ENCODE results near the gene CEP97. TPM values are rescaled to one million over a fixed set of nuclear protein-coding genes. Genes with fewer than 3 reads are reported as not detected.

CEP97 gene
- polyA plus RNA-seq, 1 of the 3 experiments (the other 2 are of a cell fraction), result 1.3 TPM

GRCh38 chr3:101816215-101817149 lies 92.1 kb downstream of the CEP97 start:
- ChIA-PET CTCF (interaction anchor here (0.7 to 2.6 kb wide), 7 partner anchors 8 to 719 kb away, joined by 3 to 18 read pairs (median 8); no protein-coding TSS in a partner anchor), POLR2A (no interaction called here)
- Histone ChIP-seq H3K4me2 (no peak overlapping the region), H3K36me3 (replicated peaks in 1 of 2; ENCODE audit: control insufficient read depth in 1 of 2, insufficient read depth in 2 of 2, low read length in 1 of 2) (peaks cover 22 to 25% of the 10 kb centered on the region in 2 experiments), H3K9me2 (no peaks in the 10 kb centered on the region), H2AFZ (ENCODE audit: low read depth) (no peak overlapping the region), H4K20me1 (ENCODE audit: insufficient read depth) (no peaks in the 10 kb centered on the region), H3K4me3 (ENCODE audit: low read depth in 2 of 2, low read length in 1 of 2) (no peak overlapping the region), H3K27me3 (ENCODE audit: insufficient read depth) (no peaks in the 10 kb centered on the region), H3F3A (replicated peaks; ENCODE audit: insufficient read depth) (no peaks in the 10 kb centered on the region), H3K9me3 (no peaks in the 10 kb centered on the region), H3K9ac (no peak overlapping the region), H3K79me2 (ENCODE audit: insufficient read depth) (no peaks in the 10 kb centered on the region), H3K27ac (ENCODE audit: low read depth in 2 of 2, low read length in 1 of 2) (peak overlapping the region in 1 of 2 experiments; percentile 16; a peak in 2 of 4 replicates), H3K4me1 (ENCODE audit: control insufficient read depth in 1 of 2, insufficient read depth in 2 of 2, low read depth in 1 of 2, low read length in 1 of 2) (peaks cover 0 to 3% of the 10 kb centered on the region in 2 experiments; a peak in 3 of 4 replicates)
- 95% methylated on average over 4 of the region's 4 CpGs for WGBS (ENCODE audit: low lambda C conversion rate)
- TF ChIP-seq FOSL2 (IDR thresholded peaks at IDR 0.05; ENCODE audit: borderline replicate concordance, low read depth) (no peak), TCF12 (IDR thresholded peaks at IDR 0.05) (no peak), EZH2phosphoT487 (IDR thresholded peaks at IDR 0.05; ENCODE audit: borderline replicate concordance, low read depth) (no peak), CHD2 (IDR thresholded peaks at IDR 0.05; ENCODE audit: low read length, partially characterized antibody) (no peak), USF1 (IDR thresholded peaks at IDR 0.05; ENCODE audit: borderline replicate concordance, low read depth) (no peak), NRF1 (IDR thresholded peaks at IDR 0.05; ENCODE audit: low read depth, low read length) (no peak), JUND (IDR thresholded peaks at IDR 0.05) (no peak), YY1 (IDR thresholded peaks at IDR 0.05; ENCODE audit: low read depth) (no peak), FOXM1 (IDR thresholded peaks at IDR 0.05; ENCODE audit: low read depth) (no peak), POLR2AphosphoS5 (IDR thresholded peaks at IDR 0.05; ENCODE audit: low read depth, low read length) (no peak), USF2 (IDR thresholded peaks at IDR 0.05; ENCODE audit: borderline replicate concordance, low read depth, low read length) (no peak), RCOR1 (IDR thresholded peaks at IDR 0.05; ENCODE audit: low read length) (no peak), SMC3 (IDR thresholded peaks at IDR 0.05; ENCODE audit: low read depth, low read length) (no peak), MXI1 (IDR thresholded peaks at IDR 0.05; ENCODE audit: low read depth, low read length) (no peak), REST (IDR thresholded peaks at IDR 0.05; ENCODE audit: low read depth, low read length) (no peak), TEAD4 (IDR thresholded peaks at IDR 0.05; ENCODE audit: borderline replicate concordance, insufficient read depth) (no peak), MEF2A (IDR thresholded peaks at IDR 0.05; ENCODE audit: borderline replicate concordance, low read depth) (no peak), ELF1 (IDR thresholded peaks at IDR 0.05) (no peak), RFX5 (IDR thresholded peaks at IDR 0.05; ENCODE audit: low read length) (no peak)
- no peak for DNase-seq
